ENCODE results near the gene CDC42BPA.

- TF ChIP-seq CTCF (IDR thresholded peaks at IDR 0.05) (no peak), EP300 (IDR thresholded peaks at IDR 0.05) (no peak), POLR2A (IDR thresholded peaks at IDR 0.05) (no peak)
Observed at GRCh38 chr1:226946841-226947240, 371.5 kb downstream of the CDC42BPA start.
